NOMO-1 (cell line): ENCODE data around the gene CCR2.
"Not testable (repeated sequence)": the region's sequence is repeated elsewhere in the genome, so short reads cannot be mapped to it uniquely, and the experiment has no call there.

Source experiments
- DNase-seq, 2 experiments: peaks; one replicate each; lab custom pipeline; 2025; ENCODE audit not compliant: unreplicated experiment in 2 of 2; lab: John Stamatoyannopoulos, UW

Gene CCR2

DNA sequence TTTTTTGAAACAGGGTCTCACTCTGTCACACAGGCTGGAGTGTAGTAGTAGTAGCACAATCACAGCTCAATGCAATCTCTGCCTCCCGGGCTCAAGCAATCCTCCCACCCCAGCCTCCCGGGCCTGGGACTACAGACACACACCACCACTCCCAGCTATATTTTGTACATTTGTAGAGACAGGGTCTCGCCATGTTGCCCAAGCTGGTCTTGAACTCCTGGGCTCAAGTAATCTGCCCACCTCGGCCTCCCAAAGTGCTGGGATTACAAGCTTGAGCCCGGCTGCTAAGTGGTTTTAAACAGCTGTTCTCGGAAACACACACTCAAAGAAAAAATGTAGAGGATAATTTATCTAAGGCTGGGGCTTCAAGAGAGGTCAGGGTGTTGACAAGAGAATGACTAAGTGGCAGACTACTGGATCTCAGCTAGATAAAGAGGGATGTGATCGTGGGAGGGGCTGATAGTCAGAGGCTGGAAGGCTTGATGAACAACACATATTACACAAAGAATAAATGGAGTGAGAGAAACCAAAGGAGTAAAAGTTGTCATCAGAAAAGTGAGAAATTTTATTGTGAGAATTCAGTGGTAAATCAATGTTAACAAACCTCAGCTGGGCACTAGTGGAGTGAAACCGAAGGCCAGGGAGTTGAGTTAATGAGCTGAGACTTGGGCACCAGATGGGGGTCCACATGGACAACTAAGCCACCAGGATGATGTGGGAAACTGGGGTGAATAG is 46.3 kb downstream of the CCR2 start:
- no peak for DNase-seq

DNA sequence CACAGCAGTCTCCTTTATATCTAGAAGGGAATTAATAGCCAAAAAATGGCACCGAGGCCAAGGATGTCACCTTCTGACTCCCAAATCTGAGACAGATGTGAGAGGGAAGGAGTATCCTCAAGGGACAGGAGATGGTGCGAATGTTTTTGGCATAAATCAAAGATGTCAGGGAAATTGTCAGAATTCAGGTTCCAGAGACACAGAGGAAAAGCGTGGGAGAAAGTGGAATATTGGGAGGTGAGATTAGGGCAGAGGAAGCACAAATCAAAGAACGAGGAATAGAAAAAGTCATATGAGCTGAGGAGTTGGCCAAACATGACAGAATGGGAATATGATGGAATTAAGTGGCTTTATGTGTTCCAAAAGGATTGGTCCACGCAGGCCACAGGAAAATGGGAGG is 46.9 kb downstream of the CCR2 start:
- DNase-seq = no peak

DNA sequence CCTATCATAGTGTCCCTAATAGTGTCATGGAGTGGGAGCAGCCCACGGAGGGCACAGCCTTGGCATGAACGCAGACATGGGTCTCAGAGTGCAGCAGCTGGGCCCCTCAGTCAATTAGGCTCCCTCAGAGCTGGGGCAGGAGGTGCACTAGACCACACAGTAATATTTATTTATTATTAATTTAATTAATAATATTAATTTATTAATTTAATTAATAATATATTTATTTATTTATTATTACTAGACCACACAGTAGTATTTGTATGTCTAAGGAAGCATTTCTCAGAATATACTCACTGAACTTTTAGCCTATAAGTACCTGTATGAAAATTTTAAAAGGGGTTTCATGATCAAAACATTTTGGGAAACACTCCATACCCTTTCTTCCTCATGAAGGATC is 47.7 kb downstream of the CCR2 start:
- no peak for DNase-seq

GRCh38 chr3:46402902-46403301 is 49.0 kb downstream of the CCR2 start:
- not testable (repeated sequence) for DNase-seq

DNA sequence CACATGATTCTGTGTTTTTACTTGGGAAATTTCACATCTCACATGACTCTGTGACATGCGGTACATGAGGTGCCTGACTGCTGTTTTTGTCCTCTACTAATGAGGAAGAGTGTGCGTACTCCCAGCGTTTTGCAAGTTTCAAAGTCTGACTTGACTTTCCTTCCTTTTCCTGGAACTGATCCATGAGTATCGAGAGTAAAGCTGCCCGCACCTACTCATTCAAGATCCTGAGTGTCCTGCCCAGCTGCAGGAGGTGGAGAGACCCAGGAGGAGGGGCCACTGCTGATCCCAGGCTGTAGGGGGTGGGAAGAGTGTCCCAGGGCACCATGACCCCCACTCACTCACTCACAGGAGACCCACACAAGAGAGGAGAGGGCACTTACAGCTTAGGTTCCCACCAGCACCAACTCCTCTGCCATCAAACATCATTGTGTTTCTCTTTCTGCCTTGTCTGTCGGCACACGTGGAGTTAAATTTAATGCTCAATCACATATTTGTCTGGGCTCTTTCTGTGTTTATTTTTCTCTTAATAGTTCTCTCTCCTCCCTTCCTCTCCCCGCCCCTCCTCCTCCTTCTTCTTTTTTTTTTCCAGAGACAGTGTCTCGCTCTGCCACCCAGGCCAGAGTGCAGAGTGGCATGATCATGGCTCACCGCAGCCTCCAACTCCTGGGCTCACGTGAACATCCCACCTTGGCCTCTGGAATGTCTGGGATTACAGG is 51.5 kb downstream of the CCR2 start:
- DNase-seq = no peak

- no peak for DNase-seq
Observed at GRCh38 chr3:46406443-46406787, 52.5 kb downstream of the CCR2 start.

GRCh38 chr3:46406788-46407611 is 53.1 kb downstream of the CCR2 start, which contains the start of the genes CCR5AS and CCRL2:
TSS of gene CCR5AS (minus strand) at chr3:46407066.
TSS of gene CCRL2 (plus strand) at chr3:46407259. CDS start at chr3:46408080, 821 bp downstream.
- DNase-seq = peak; percentile 55 to 57

- no peak for DNase-seq
Observed at GRCh38 chr3:46407970-46408369, 54.1 kb downstream of the CCR2 start.

DNA sequence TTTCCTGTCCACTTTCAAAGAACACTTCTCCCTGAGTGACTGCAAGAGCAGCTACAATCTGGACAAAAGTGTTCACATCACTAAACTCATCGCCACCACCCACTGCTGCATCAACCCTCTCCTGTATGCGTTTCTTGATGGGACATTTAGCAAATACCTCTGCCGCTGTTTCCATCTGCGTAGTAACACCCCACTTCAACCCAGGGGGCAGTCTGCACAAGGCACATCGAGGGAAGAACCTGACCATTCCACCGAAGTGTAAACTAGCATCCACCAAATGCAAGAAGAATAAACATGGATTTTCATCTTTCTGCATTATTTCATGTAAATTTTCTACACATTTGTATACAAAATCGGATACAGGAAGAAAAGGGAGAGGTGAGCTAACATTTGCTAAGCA is 54.9 kb downstream of the CCR2 start:
- DNase-seq = no peak

GRCh38 chr3:46409739-46410489 is 56.0 kb downstream of the CCR2 start:
- DNase-seq = no peak
